ENCODE data around the gene MAP2K4. TPM values are rescaled to one million over a fixed set of nuclear protein-coding genes. Genes with fewer than 3 reads are reported as not detected.
A peak's percentile ranks its signal among the peaks of the same experiment; 100 is the strongest.
"Not testable (repeated sequence)": the region's sequence is repeated elsewhere in the genome, so short reads cannot be mapped to it uniquely, and the experiment has no call there.

MAP2K4 gene
- 20.1 TPM for polyA plus RNA-seq (2013, experiment 1 of 2)
- polyA plus RNA-seq (2013, experiment 2 of 2): 22.7 TPM

GRCh38 chr17:12020642-12021622 lies at the start of gene MAP2K4:
Gene MAP2K4, plus strand, starts transcription at chr17:12020877. Its CDS starts 10 bp downstream, at chr17:12020887.
- peak within 1 kb of the TSS; percentile 90 for H3K9ac ChIP-seq (ENCODE audit: low read length)
- H3K14ac ChIP-seq (ENCODE audit: low read length in 2 of 2): peak within 1 kb of the TSS; percentile 84 to 95
- peak within 1 kb of the TSS; percentile 61 for H4K91ac ChIP-seq (ENCODE audit: low read length)
- peak within 1 kb of the TSS; percentile 91 to 98 for H3K18ac ChIP-seq (ENCODE audit: low read depth in 1 of 2, low read length in 2 of 2)
- peak within 1 kb of the TSS; percentile 91 for H3K4me2 ChIP-seq (ENCODE audit: low read length, poor library complexity, severe bottlenecking)
- H3K79me1 ChIP-seq (replicated peaks; ENCODE audit: low read length, poor library complexity, severe bottlenecking): peaks cover 4% of the 10 kb centered on the region
- H3K36me3 ChIP-seq (ENCODE audit: control insufficient read depth in 1 of 2, insufficient read depth in 2 of 2, low read depth in 1 of 2, low read length in 2 of 2): no peaks in the 10 kb centered on the region
- no peak within 1 kb of the TSS for H3K23ac ChIP-seq (ENCODE audit: low read length in 2 of 2)
- H2BK120ac ChIP-seq (ENCODE audit: low read depth, low read length): peak within 1 kb of the TSS; percentile 78
- no peak within 1 kb of the TSS for H3K27ac ChIP-seq (ENCODE audit: low read length, poor library complexity, severe bottlenecking)
- peaks cover 0 to 5% of the 10 kb centered on the region in 2 experiments for H3K27me3 ChIP-seq (ENCODE audit: control insufficient read depth in 1 of 2, insufficient read depth in 1 of 2, low read length in 2 of 2)
- peak within 1 kb of the TSS; percentile 73 for H2BK5ac ChIP-seq (ENCODE audit: low read depth, low read length, poor library complexity, severe bottlenecking)
- DNase-seq: peak; percentile 86
- H2AFZ ChIP-seq (ENCODE audit: low read depth, low read length): peak within 1 kb of the TSS; percentile 94
- WGBS: under 1% methylated on average over 76 of the region's 123 CpGs
- H2AK5ac ChIP-seq (ENCODE audit: low read length, severe bottlenecking): no peak within 1 kb of the TSS
- H2BK15ac ChIP-seq (ENCODE audit: low read depth, poor library complexity, severe bottlenecking): peak within 1 kb of the TSS; percentile 93
- no peaks in the 10 kb centered on the region for H3K4me1 ChIP-seq (ENCODE audit: control insufficient read depth, insufficient read depth, low read depth, low read length)
- no peaks in the 10 kb centered on the region for H3K9me3 ChIP-seq (ENCODE audit: control insufficient read depth, low read length)
- peak within 1 kb of the TSS; percentile 75 to 91 for H3K4ac ChIP-seq (ENCODE audit: low read depth in 1 of 2, low read length in 2 of 2)
- peak within 1 kb of the TSS; percentile 90 for H4K8ac ChIP-seq (ENCODE audit: low read length)
- peak within 1 kb of the TSS; percentile 81 to 94 for H3K4me3 ChIP-seq (ENCODE audit: insufficient read depth in 1 of 2, low read depth in 1 of 2, low read length in 2 of 2)
- H2BK12ac ChIP-seq (ENCODE audit: low read length in 2 of 2): peak within 1 kb of the TSS in 1 of 2 experiments; percentile 78

- not testable (repeated sequence) for DNase-seq; H3K23ac ChIP-seq (ENCODE audit: low read length in 2 of 2)
- WGBS: 96% methylated on average over 16 of the region's 19 CpGs
Observed at GRCh38 chr17:11972741-11973140, 47.9 kb upstream of the MAP2K4 start.

GRCh38 chr17:11979795-11980194 lies 40.9 kb upstream of the MAP2K4 start:
- Histone ChIP-seq H2BK5ac (ENCODE audit: low read depth, low read length, poor library complexity, severe bottlenecking) (no peak overlapping the region), H3K4me1 (ENCODE audit: control insufficient read depth, insufficient read depth, low read depth, low read length) (no peaks in the 10 kb centered on the region), H3K4me3 (ENCODE audit: insufficient read depth in 1 of 2, low read depth in 1 of 2, low read length in 2 of 2) (no peak overlapping the region), H2BK15ac (ENCODE audit: low read depth, poor library complexity, severe bottlenecking) (no peak overlapping the region), H3K4ac (ENCODE audit: low read depth in 1 of 2, low read length in 2 of 2) (no peak overlapping the region), H2AFZ (ENCODE audit: low read depth, low read length) (no peak overlapping the region), H2BK120ac (ENCODE audit: low read depth, low read length) (no peak overlapping the region), H2BK12ac (ENCODE audit: low read length in 2 of 2) (no peak overlapping the region), H3K4me2 (ENCODE audit: low read length, poor library complexity, severe bottlenecking) (no peak overlapping the region), H3K18ac (ENCODE audit: low read depth in 1 of 2, low read length in 2 of 2) (no peak overlapping the region), H3K14ac (ENCODE audit: low read length in 2 of 2) (no peak overlapping the region), H3K27ac (ENCODE audit: low read length, poor library complexity, severe bottlenecking) (no peak overlapping the region), H2AK5ac (ENCODE audit: low read length, severe bottlenecking) (no peak overlapping the region), H3K9ac (ENCODE audit: low read length) (no peak overlapping the region), H4K8ac (ENCODE audit: low read length) (no peak overlapping the region), H3K23ac (ENCODE audit: low read length in 2 of 2) (no peak overlapping the region), H4K91ac (ENCODE audit: low read length) (no peak overlapping the region), H3K27me3 (ENCODE audit: control insufficient read depth in 1 of 2, insufficient read depth in 1 of 2, low read length in 2 of 2) (no peaks in the 10 kb centered on the region), H3K36me3 (ENCODE audit: control insufficient read depth in 1 of 2, insufficient read depth in 2 of 2, low read depth in 1 of 2, low read length in 2 of 2) (peaks cover 18 to 46% of the 10 kb centered on the region in 2 experiments), H3K79me1 (replicated peaks; ENCODE audit: low read length, poor library complexity, severe bottlenecking) (peaks cover 6% of the 10 kb centered on the region), H3K9me3 (ENCODE audit: control insufficient read depth, low read length) (no peaks in the 10 kb centered on the region)
- WGBS: 100% methylated on average over 1 of the region's 3 CpGs
- DNase-seq: no peak

More at GRCh38 chr17:11972741-11973140, 47.9 kb upstream of the MAP2K4 start:
- H2AK5ac ChIP-seq (ENCODE audit: low read length, severe bottlenecking); H2AFZ ChIP-seq (ENCODE audit: low read depth, low read length); H4K8ac ChIP-seq (ENCODE audit: low read length); H2BK5ac ChIP-seq (ENCODE audit: low read depth, low read length, poor library complexity, severe bottlenecking); H2BK15ac ChIP-seq (ENCODE audit: low read depth, poor library complexity, severe bottlenecking); H3K27ac ChIP-seq (ENCODE audit: low read length, poor library complexity, severe bottlenecking); H3K27me3 ChIP-seq (ENCODE audit: control insufficient read depth in 1 of 2, insufficient read depth in 1 of 2, low read length in 2 of 2); H4K91ac ChIP-seq (ENCODE audit: low read length); H3K4ac ChIP-seq (ENCODE audit: low read depth in 1 of 2, low read length in 2 of 2); H3K4me2 ChIP-seq (ENCODE audit: low read length, poor library complexity, severe bottlenecking); H3K18ac ChIP-seq (ENCODE audit: low read depth in 1 of 2, low read length in 2 of 2); H3K4me3 ChIP-seq (ENCODE audit: insufficient read depth in 1 of 2, low read depth in 1 of 2, low read length in 2 of 2); H3K79me1 ChIP-seq (replicated peaks; ENCODE audit: low read length, poor library complexity, severe bottlenecking); H3K36me3 ChIP-seq (ENCODE audit: control insufficient read depth in 1 of 2, insufficient read depth in 2 of 2, low read depth in 1 of 2, low read length in 2 of 2); H2BK120ac ChIP-seq (ENCODE audit: low read depth, low read length); H3K4me1 ChIP-seq (ENCODE audit: control insufficient read depth, insufficient read depth, low read depth, low read length); H3K14ac ChIP-seq (ENCODE audit: low read length in 2 of 2); H3K9ac ChIP-seq (ENCODE audit: low read length); H2BK12ac ChIP-seq (ENCODE audit: low read length in 2 of 2); H3K9me3 ChIP-seq (ENCODE audit: control insufficient read depth, low read length): not testable (repeated sequence)

- WGBS: 48% methylated on average over 2 of the region's 2 CpGs
- Histone ChIP-seq H3K14ac (ENCODE audit: low read length in 2 of 2) (no peak overlapping the region), H3K79me1 (replicated peaks; ENCODE audit: low read length, poor library complexity, severe bottlenecking) (peaks cover 13% of the 10 kb centered on the region), H3K9me3 (ENCODE audit: control insufficient read depth, low read length) (no peaks in the 10 kb centered on the region), H2BK120ac (ENCODE audit: low read depth, low read length) (no peak overlapping the region), H3K27me3 (ENCODE audit: control insufficient read depth in 1 of 2, insufficient read depth in 1 of 2, low read length in 2 of 2) (no peaks in the 10 kb centered on the region), H2AK5ac (ENCODE audit: low read length, severe bottlenecking) (no peak overlapping the region), H2BK5ac (ENCODE audit: low read depth, low read length, poor library complexity, severe bottlenecking) (no peak overlapping the region), H3K27ac (ENCODE audit: low read length, poor library complexity, severe bottlenecking) (no peak overlapping the region), H3K9ac (ENCODE audit: low read length) (no peak overlapping the region), H3K4me2 (ENCODE audit: low read length, poor library complexity, severe bottlenecking) (no peak overlapping the region), H2BK15ac (ENCODE audit: low read depth, poor library complexity, severe bottlenecking) (no peak overlapping the region), H2AFZ (ENCODE audit: low read depth, low read length) (no peak overlapping the region), H4K8ac (ENCODE audit: low read length) (no peak overlapping the region), H3K36me3 (ENCODE audit: control insufficient read depth in 1 of 2, insufficient read depth in 2 of 2, low read depth in 1 of 2, low read length in 2 of 2) (peaks cover 18 to 54% of the 10 kb centered on the region in 2 experiments), H3K4me1 (ENCODE audit: control insufficient read depth, insufficient read depth, low read depth, low read length) (no peaks in the 10 kb centered on the region), H3K4ac (ENCODE audit: low read depth in 1 of 2, low read length in 2 of 2) (no peak overlapping the region), H3K18ac (ENCODE audit: low read depth in 1 of 2, low read length in 2 of 2) (no peak overlapping the region), H4K91ac (ENCODE audit: low read length) (no peak overlapping the region), H3K23ac (ENCODE audit: low read length in 2 of 2) (no peak overlapping the region), H2BK12ac (ENCODE audit: low read length in 2 of 2) (no peak overlapping the region), H3K4me3 (ENCODE audit: insufficient read depth in 1 of 2, low read depth in 1 of 2, low read length in 2 of 2) (no peak overlapping the region)
- DNase-seq: peak; percentile 3
Observed at GRCh38 chr17:11980813-11981212, 39.9 kb upstream of the MAP2K4 start.
